OCI-LY1 (cell line): Measurements from ENCODE around the gene C4B.
"Not testable (repeated sequence)": the region's sequence is repeated elsewhere in the genome, so short reads cannot be mapped to it uniquely, and the experiment has no call there.

Experiments
- H2AFZ ChIP-seq: fragments of 200-600 bp; sonication (generic), shearing (Covaris generic); 2 replicates; pipeline ENCODE4 v1.6.0; 2014; ENCODE audit warnings: antibody characterized with exemption, mild to moderate bottlenecking, low read length
- H3F3A ChIP-seq: fragments of 200-600 bp; sonication (generic), shearing (Covaris generic); 2 replicates; pipeline ENCODE4 v1.6.0; 2014; ENCODE audit warnings: mild to moderate bottlenecking, antibody characterized with exemption, low read length, moderate library complexity; ENCODE audit not compliant: insufficient read depth
- H3K27ac ChIP-seq: fragments of 200-600 bp; sonication (generic); 2 replicates; pipeline ENCODE4 v1.5.1; 2014; ENCODE audit warnings: low read length, mixed run types, mild to moderate bottlenecking, low read depth; ENCODE audit not compliant: poor library complexity, severe bottlenecking
- H3K27me3 ChIP-seq: fragments of 200-600 bp; sonication (generic); 2 replicates; pipeline ENCODE4 v1.6.0; 2014; ENCODE audit warnings: antibody characterized with exemption, mild to moderate bottlenecking, low read length, moderate library complexity; ENCODE audit not compliant: insufficient read depth
- H3K36me3 ChIP-seq: fragments of 200-600 bp; sonication (generic); 2 replicates; pipeline ENCODE4 v1.6.1; 2014; ENCODE audit warnings: mild to moderate bottlenecking, antibody characterized with exemption, low read length, moderate library complexity, mixed read lengths; ENCODE audit not compliant: insufficient read depth
- H3K4me1 ChIP-seq: fragments of 200-600 bp; sonication (generic); 2 replicates; pipeline ENCODE4 v1.5.1; 2014; ENCODE audit warnings: mild to moderate bottlenecking, low read length, moderate library complexity; ENCODE audit not compliant: insufficient read depth, severe bottlenecking
- H3K4me2 ChIP-seq: fragments of 200-600 bp; sonication (generic), shearing (Covaris generic); 2 replicates; pipeline ENCODE4 v1.6.1; 2014; ENCODE audit warnings: low read length
- H3K4me3 ChIP-seq: fragments of 200-600 bp; sonication (generic); 2 replicates; pipeline ENCODE4 v1.5.1; 2014; ENCODE audit warnings: low read length, low read depth, mild to moderate bottlenecking, mixed read lengths; ENCODE audit not compliant: poor library complexity, severe bottlenecking
- H3K79me2 ChIP-seq: fragments of 200-600 bp; shearing (Covaris generic); 2 replicates; pipeline ENCODE4 v1.6.1; 2016; ENCODE audit warnings: mixed run types, low read length, mixed read lengths; ENCODE audit not compliant: insufficient read depth
- H3K9ac ChIP-seq: fragments of 200-600 bp; sonication (generic), shearing (Covaris generic); 2 replicates; pipeline ENCODE4 v1.6.1; 2014; ENCODE audit warnings: mild to moderate bottlenecking, low read length, mixed read lengths
- H3K9me2 ChIP-seq: fragments of 200-600 bp; sonication (generic), shearing (Covaris generic); 2 replicates; pipeline ENCODE4 v1.6.1; 2014; ENCODE audit warnings: low read depth, mild to moderate bottlenecking, low read length, mixed read lengths
- H3K9me3 ChIP-seq: fragments of 200-600 bp; shearing (Covaris generic); 2 replicates; pipeline ENCODE4 v1.6.1; 2014; ENCODE audit warnings: low read length, mixed read lengths
- H4K20me1 ChIP-seq: fragments of 200-600 bp; sonication (generic), shearing (Covaris generic); 2 replicates; pipeline ENCODE4 v1.6.0; 2016; ENCODE audit warnings: mild to moderate bottlenecking, low read length; ENCODE audit not compliant: insufficient read depth
- CTCF ChIP-seq: fragments of 200-600 bp; sonication (generic), shearing (Covaris generic); IDR thresholded peaks from 2 replicates; pipeline ENCODE4 v1.5.1; 2017; ENCODE audit warnings: mild to moderate bottlenecking, antibody characterized with exemption, low read length, moderate library complexity, mixed read lengths
- EZH2 ChIP-seq: fragments of 200-600 bp; sonication (generic), shearing (Covaris generic); IDR thresholded peaks from 2 replicates; pipeline ENCODE4 v1.8.0; 2017; ENCODE audit warnings: borderline replicate concordance, mixed run types, mild to moderate bottlenecking, antibody characterized with exemption, low read length, moderate library complexity, mixed read lengths

The C4B gene

GRCh38 chr6:32014547-32014946 is at the start of gene C4B:
TSS of gene C4B (plus strand) at chr6:32014795. CDS start at chr6:32014846, 51 bp downstream.
- not testable (repeated sequence) for H3K36me3 ChIP-seq, H3K79me2 ChIP-seq, H3K4me1 ChIP-seq, H3K4me3 ChIP-seq, H3K9me3 ChIP-seq, H3F3A ChIP-seq, H3K9ac ChIP-seq, H3K27me3 ChIP-seq, H2AFZ ChIP-seq, H4K20me1 ChIP-seq, H3K27ac ChIP-seq, H3K9me2 ChIP-seq, H3K4me2 ChIP-seq

- no peak overlapping the region for H2AFZ ChIP-seq
- H3K79me2 ChIP-seq, result no peaks in the 10 kb centered on the region
- TF ChIP-seq EZH2 (no peak), CTCF (no peak)
- H3K4me2 ChIP-seq, result no peak overlapping the region
- H3K4me1 ChIP-seq, result peaks cover 12% of the 10 kb centered on the region
- no peak overlapping the region for H3K27ac ChIP-seq
- H3K9me3 ChIP-seq, result no peaks in the 10 kb centered on the region
- H4K20me1 ChIP-seq, result no peaks in the 10 kb centered on the region
- H3K36me3 ChIP-seq, result peaks cover 98% of the 10 kb centered on the region
- no peaks in the 10 kb centered on the region for H3K27me3 ChIP-seq
- no peak overlapping the region for H3K4me3 ChIP-seq
- no peaks in the 10 kb centered on the region for H3F3A ChIP-seq
- no peaks in the 10 kb centered on the region for H3K9me2 ChIP-seq
- H3K9ac ChIP-seq, result no peak overlapping the region
These were observed 48.9 kb upstream of the C4B start for GRCh38 chr6:31965700-31966099.

- Histone ChIP-seq H3K9me3 (no peaks in the 10 kb centered on the region), H4K20me1 (no peaks in the 10 kb centered on the region), H3K27me3 (no peaks in the 10 kb centered on the region), H3K27ac (no peak overlapping the region), H2AFZ (no peak overlapping the region), H3K36me3 (peaks cover 90% of the 10 kb centered on the region), H3K9me2 (no peaks in the 10 kb centered on the region), H3K79me2 (no peaks in the 10 kb centered on the region), H3K4me3 (no peak overlapping the region), H3K9ac (no peak overlapping the region), H3F3A (no peaks in the 10 kb centered on the region), H3K4me1 (peaks cover 21% of the 10 kb centered on the region), H3K4me2 (no peak overlapping the region)
- TF ChIP-seq CTCF, result no peak
- no peak for TF ChIP-seq EZH2
These were observed 48.1 kb upstream of the C4B start for GRCh38 chr6:31966506-31966905.
